CD14-positive monocyte (primary cell): ENCODE results near the gene OSBP2. TPM values are rescaled to one million over a fixed set of nuclear protein-coding genes. Genes with fewer than 3 reads are reported as not detected.

Source experiments
- DNase-seq, 3 donors: peaks; one replicate each; pipeline ENCODE4 v3.0.0-alpha.2; 2011 to 2022
- H2AFZ ChIP-seq: 2 replicates; pipeline ENCODE4 v1.6.0; 2012; ENCODE audit warnings: mild to moderate bottlenecking, low read depth, low read length, inconsistent platforms; ENCODE audit not compliant: insufficient read depth, poor library complexity, severe bottlenecking
- H3K27ac ChIP-seq, 2 donors: 1 replicate in 1 of 2; 2 replicates in 1 of 2; pipeline ENCODE4 v1.5.1; 2012 to 2013; ENCODE audit warnings: low read length in 2 of 2, control low read depth in 1 of 2, inconsistent platforms in 1 of 2, low read depth in 1 of 2, mild to moderate bottlenecking in 1 of 2
- H3K27me3 ChIP-seq, 2 donors: one replicate each; pipeline versions ENCODE4 v1.6.0 to v1.6.1; 2011 to 2013; ENCODE audit warnings: low read length in 2 of 2; ENCODE audit not compliant: control insufficient read depth in 2 of 2, insufficient read depth in 2 of 2
- H3K36me3 ChIP-seq, 2 donors: replicated peaks in 1 of 2; 1 replicate in 1 of 2; 2 replicates in 1 of 2; pipeline versions ENCODE4 v1.5.1 to v1.6.1; 2012 to 2013; ENCODE audit warnings: low read length in 2 of 2, control low read depth in 1 of 2, inconsistent platforms in 1 of 2, mild to moderate bottlenecking in 1 of 2; ENCODE audit not compliant: insufficient read depth in 2 of 2, control insufficient read depth in 1 of 2
- H3K4me1 ChIP-seq, 2 donors: 1 replicate in 1 of 2; 2 replicates in 1 of 2; pipeline versions ENCODE4 v1.5.1 to v1.6.1; 2012 to 2013; ENCODE audit warnings: low read length in 2 of 2, control low read depth in 1 of 2, inconsistent platforms in 1 of 2, mild to moderate bottlenecking in 1 of 2, moderate library complexity in 1 of 2; ENCODE audit not compliant: insufficient read depth in 2 of 2, control insufficient read depth in 1 of 2
- H3K4me2 ChIP-seq: replicated peaks from 2 replicates; pipeline ENCODE3; 2012; ENCODE audit warnings: low read length, moderate library complexity, mild to moderate bottlenecking; ENCODE audit not compliant: poor library complexity, severe bottlenecking; ENCODE audit errors: extremely low read depth
- H3K4me3 ChIP-seq, 3 experiments: fragments of 200-600 bp in 1 of 3; sonication (generic) in 1 of 3; replicated peaks in 1 of 3; 1 replicate in 2 of 3; 2 replicates in 1 of 3; pipeline ENCODE4 v1.5.1; 2011 to 2013; ENCODE audit warnings: low read length in 3 of 3, mild to moderate bottlenecking in 3 of 3, control low read depth in 2 of 3, low read depth in 2 of 3, inconsistent platforms in 1 of 3, moderate library complexity in 1 of 3
- H3K79me2 ChIP-seq: 2 replicates; pipeline ENCODE4 v1.6.0; 2012; ENCODE audit warnings: mild to moderate bottlenecking, control low read depth, inconsistent platforms, low read length, moderate library complexity; ENCODE audit not compliant: insufficient read depth
- H3K9ac ChIP-seq: 2 replicates; pipeline ENCODE4 v1.6.0; 2017; ENCODE audit warnings: low read length, mild to moderate bottlenecking; ENCODE audit not compliant: insufficient read depth, poor library complexity, severe bottlenecking
- H3K9me3 ChIP-seq, 2 donors: replicated peaks in 1 of 2; 1 replicate in 1 of 2; 2 replicates in 1 of 2; pipeline versions ENCODE4 v1.5.1 to v1.6.1; 2012 to 2013; ENCODE audit warnings: low read length in 2 of 2, control low read depth in 1 of 2; ENCODE audit not compliant: control insufficient read depth in 1 of 2, insufficient read depth in 1 of 2
- H4K20me1 ChIP-seq: 2 replicates; pipeline ENCODE4 v1.6.0; 2012; ENCODE audit warnings: mild to moderate bottlenecking, low read length, control low read depth, moderate library complexity; ENCODE audit not compliant: insufficient read depth
- H3K27ac Mint-ChIP-seq, 7 donors: one replicate each; pipeline ENCODE4 v1.8.0; 2020; ENCODE audit warnings: mild to moderate bottlenecking in 7 of 7, mixed read lengths in 7 of 7, moderate library complexity in 6 of 7, inconsistent platforms in 2 of 7
- H3K27me3 Mint-ChIP-seq, 3 donors: one replicate each; pipeline ENCODE4 v1.8.0; 2021 to 2022; ENCODE audit warnings: low read depth in 3 of 3, mild to moderate bottlenecking in 3 of 3, mixed read lengths in 3 of 3, moderate library complexity in 3 of 3, inconsistent platforms in 1 of 3
- H3K36me3 Mint-ChIP-seq, 2 donors: one replicate each; pipeline ENCODE4 v1.8.0; 2020; ENCODE audit warnings: mixed read lengths in 2 of 2, inconsistent platforms in 1 of 2, mild to moderate bottlenecking in 1 of 2
- H3K4me1 Mint-ChIP-seq: one replicate; pipeline ENCODE4 v1.8.0; 2020; ENCODE audit warnings: mild to moderate bottlenecking, mixed read lengths
- H3K4me3 Mint-ChIP-seq, 2 donors: one replicate each; pipeline ENCODE4 v1.8.0; 2020; ENCODE audit warnings: mild to moderate bottlenecking in 2 of 2, mixed read lengths in 2 of 2, moderate library complexity in 1 of 2
- H3K9me3 Mint-ChIP-seq, 7 donors: one replicate each; pipeline ENCODE4 v1.8.0; 2020 to 2022; ENCODE audit warnings: mixed read lengths in 7 of 7, mild to moderate bottlenecking in 6 of 7, moderate library complexity in 6 of 7, inconsistent platforms in 2 of 7
- CTCF ChIP-seq: fragments of 200-600 bp; IDR thresholded peaks from one replicate; pipeline ENCODE4 v1.8.0; 2022; ENCODE audit warnings: antibody characterized with exemption, mild to moderate bottlenecking
- WGBS: methylation state at CpG from one replicate; pipeline ENCODE4 v1.1.5; 2013; ENCODE audit warnings: missing lambda C conversion rate; ENCODE audit not compliant: insufficient coverage; 5-methylcytosine and 5-hydroxymethylcytosine counted together
- intact Hi-C, 2 donors: fragments of 100-400 bp; cut with micrococcal nuclease; formaldehyde crosslinking; loops; one replicate each; pipeline versions ENCODE4 v1.15.0 to v1.15.1; 2023
- polyA plus RNA-seq, 3 donors: library from polyadenylated mRNA; depleted of rRNA in 1 of 3; unstranded in 2 of 3; stranded (reverse) in 1 of 3; fragments of 300-500 nt in 2 of 3; fragments of >200 nt in 1 of 3; fragmentation: Illumina TruSeq in 2 of 3; gene quantifications; 1 replicate in 2 of 3; 2 replicates in 1 of 3; pipeline ENCODE4 v1.2.3, GENCODE V29; 2012 to 2021

The OSBP2 gene
- polyA plus RNA-seq, 3 donors: 0.21 to 0.54 TPM; not detected in 1

GRCh38 chr22:30801695-30802094, 107.0 kb downstream of the OSBP2 start:
- H2AFZ ChIP-seq: no peak overlapping the region
- intact Hi-C loops: no loop called here
- H3K27ac ChIP-seq: no peak overlapping the region
- peaks cover 0 to 10% (median 5%) of the 10 kb centered on the region in 7 donors for H3K9me3 Mint-ChIP-seq
- H3K4me1 Mint-ChIP-seq: no peaks in the 10 kb centered on the region
- no peak for TF ChIP-seq CTCF
- H3K36me3 Mint-ChIP-seq: no peaks in the 10 kb centered on the region
- no peaks in the 10 kb centered on the region for H3K36me3 ChIP-seq
- H3K4me3 ChIP-seq: no peak overlapping the region
- peaks cover 23 to 27% of the 10 kb centered on the region in 2 donors for H3K27me3 ChIP-seq
- no peaks in the 10 kb centered on the region for H3K4me1 ChIP-seq
- no peaks in the 10 kb centered on the region for H3K9me3 ChIP-seq
- no peak overlapping the region for H3K27ac Mint-ChIP-seq
- WGBS: no CpG with 5 or more reads among the region's 3 CpGs
- DNase-seq: no peak
- peaks cover 25 to 38% (median 32%) of the 10 kb centered on the region in 3 donors for H3K27me3 Mint-ChIP-seq
- H3K79me2 ChIP-seq: no peaks in the 10 kb centered on the region
- no peaks in the 10 kb centered on the region for H4K20me1 ChIP-seq
- peak overlapping the region in 1 of 2 donors; percentile 82 for H3K4me3 Mint-ChIP-seq
- H3K9ac ChIP-seq: no peak overlapping the region
- H3K4me2 ChIP-seq: no peak overlapping the region

GRCh38 chr22:30802202-30803166, 107.8 kb downstream of the OSBP2 start:
- peak; percentile 45 to 62 (median 52) for DNase-seq
- no peak overlapping the region for H2AFZ ChIP-seq
- H3K4me1 ChIP-seq: no peaks in the 10 kb centered on the region
- Mint-ChIP-seq H3K9me3 (peaks cover 0 to 10% (median 5%) of the 10 kb centered on the region in 7 donors), H3K27me3 (peaks cover 28 to 39% (median 34%) of the 10 kb centered on the region in 3 donors), H3K4me1 (no peaks in the 10 kb centered on the region), H3K4me3 (peak overlapping the region in 1 of 2 donors; percentile 82), H3K27ac (peak overlapping the region in 1 of 7 donors; percentile 56), H3K36me3 (no peaks in the 10 kb centered on the region)
- H3K27ac ChIP-seq: no peak overlapping the region
- intact Hi-C loops: no loop called here
- H4K20me1 ChIP-seq: no peaks in the 10 kb centered on the region
- WGBS: 3% methylated on average over 82 of the region's 85 CpGs
- TF ChIP-seq CTCF: no peak
- H3K4me3 ChIP-seq: no peak overlapping the region
- no peaks in the 10 kb centered on the region for H3K36me3 ChIP-seq
- H3K9me3 ChIP-seq: no peaks in the 10 kb centered on the region
- no peak overlapping the region for H3K4me2 ChIP-seq
- H3K79me2 ChIP-seq: no peaks in the 10 kb centered on the region
- H3K9ac ChIP-seq: no peak overlapping the region
- H3K27me3 ChIP-seq: peaks cover 23 to 27% of the 10 kb centered on the region in 2 donors
